GM12892 (cell line): ENCODE data around the gene SMAP2.
A peak's percentile ranks its signal among the peaks of the same experiment; 100 is the strongest.

Source experiments
- DNase-seq: peaks from one replicate; pipeline ENCODE4 v3.0.0; 2011; ENCODE audit not compliant: insufficient read length
- FAIRE-seq: peaks from 2 replicates; lab custom pipeline; 2011; peaks lifted over from hg19 to GRCh38; lab: Jason Lieb, UNC
- POLR2A ChIP-seq: IDR thresholded peaks from 2 replicates; pipeline ENCODE4 v1.6.1; 2011; ENCODE audit warnings: low read depth, low read length, control low read depth
- POLR2AphosphoS5 ChIP-seq: IDR thresholded peaks from 2 replicates; pipeline ENCODE4 v1.6.1; 2011; ENCODE audit warnings: low read depth, low read length, control low read depth
- TAF1 ChIP-seq: IDR thresholded peaks from 2 replicates; pipeline ENCODE4 v1.6.1; 2011; ENCODE audit warnings: low read depth, mild to moderate bottlenecking, control low read depth, low read length, borderline replicate concordance

Gene SMAP2

GRCh38 chr1:40395190-40396175 lies 22.0 kb downstream of the SMAP2 start:
- TF ChIP-seq TAF1 (no peak), POLR2A (no peak), POLR2AphosphoS5 (no peak)
- FAIRE-seq, result no peak
- no peak for DNase-seq

DNA sequence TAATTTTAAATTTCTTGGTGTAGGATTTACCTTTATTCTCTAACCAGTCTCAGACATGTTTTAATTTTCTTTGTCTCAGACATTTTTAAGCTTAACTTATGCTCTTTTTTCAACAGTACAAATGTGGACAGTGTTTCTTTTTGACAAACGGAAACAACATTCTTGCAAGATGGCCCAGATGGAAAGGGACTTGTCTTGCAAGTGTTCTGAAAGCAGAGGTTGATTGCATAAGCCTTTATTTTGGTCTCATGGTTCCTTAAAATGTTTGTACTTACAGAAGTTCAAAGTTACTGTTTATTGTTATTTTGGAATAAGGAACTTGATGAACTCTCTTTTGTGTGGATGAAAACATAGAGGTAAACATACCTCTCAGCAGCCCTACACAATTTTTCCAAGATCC lies 22.9 kb downstream of the SMAP2 start:
- DNase-seq (no peak), FAIRE-seq (no peak)
- TF ChIP-seq POLR2A (no peak), TAF1 (no peak), POLR2AphosphoS5 (no peak)

GRCh38 chr1:40397258-40397657 lies 23.7 kb downstream of the SMAP2 start:
- TF ChIP-seq TAF1 (no peak), POLR2AphosphoS5 (no peak), POLR2A (no peak)
- DNase-seq, result no peak
- peak; percentile 74 for FAIRE-seq

- FAIRE-seq (peak; percentile 93), DNase-seq (peak; percentile 40)
- TF ChIP-seq TAF1 (no peak), POLR2A (peak; percentile 25; the same call in 1 of the 2 replicates), POLR2AphosphoS5 (no peak)
Measured at GRCh38 chr1:40399984-40400704, 26.6 kb downstream of the SMAP2 start.

- peak; percentile 85 for FAIRE-seq
- DNase-seq, result no peak
- no peak for TF ChIP-seq POLR2AphosphoS5
- no peak; the same call in 1 of the 2 replicates for TF ChIP-seq POLR2A
- no peak for TF ChIP-seq TAF1
Measured at GRCh38 chr1:40401473-40402201, 28.1 kb downstream of the SMAP2 start.

DNA sequence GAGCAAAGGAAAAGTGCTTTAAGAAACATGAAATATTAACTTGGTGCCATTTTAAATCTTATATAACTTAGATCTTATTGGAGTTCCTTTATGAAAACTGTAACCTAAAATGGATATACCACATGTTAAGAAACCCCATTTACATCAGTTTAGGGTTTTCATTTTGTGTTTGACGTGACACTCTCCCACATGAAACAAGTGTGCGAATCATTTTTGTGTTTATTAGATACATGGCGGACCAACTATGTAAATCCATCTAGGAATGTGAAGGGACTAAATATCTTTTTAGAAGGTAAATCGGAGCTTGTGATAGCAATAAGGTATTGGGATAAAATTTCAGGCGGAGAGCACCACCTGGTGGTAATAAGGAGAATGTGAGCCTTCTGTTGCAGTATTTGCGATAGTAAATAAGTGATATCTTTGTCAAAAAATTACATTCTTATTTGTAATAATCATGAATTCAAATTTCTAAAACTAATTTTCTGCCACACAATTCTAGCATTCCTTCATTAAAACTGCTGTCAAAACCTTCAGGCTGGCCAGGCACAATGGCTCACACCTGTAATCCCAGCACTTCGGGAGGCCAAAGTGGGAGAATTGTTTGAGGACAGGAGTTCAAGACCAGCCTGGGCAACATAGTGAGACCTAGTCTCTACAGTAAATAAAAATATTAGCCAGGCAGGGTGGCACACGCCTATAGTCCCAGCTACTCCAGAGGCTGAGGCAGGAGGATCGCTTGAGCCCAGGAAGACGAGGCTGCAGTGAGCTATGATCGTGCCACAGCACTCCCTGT lies 31.3 kb downstream of the SMAP2 start:
- TF ChIP-seq POLR2A, result no peak
- no peak for TF ChIP-seq TAF1
- no peak for TF ChIP-seq POLR2AphosphoS5
- no peak for DNase-seq
- FAIRE-seq, result peak; percentile 67

DNA sequence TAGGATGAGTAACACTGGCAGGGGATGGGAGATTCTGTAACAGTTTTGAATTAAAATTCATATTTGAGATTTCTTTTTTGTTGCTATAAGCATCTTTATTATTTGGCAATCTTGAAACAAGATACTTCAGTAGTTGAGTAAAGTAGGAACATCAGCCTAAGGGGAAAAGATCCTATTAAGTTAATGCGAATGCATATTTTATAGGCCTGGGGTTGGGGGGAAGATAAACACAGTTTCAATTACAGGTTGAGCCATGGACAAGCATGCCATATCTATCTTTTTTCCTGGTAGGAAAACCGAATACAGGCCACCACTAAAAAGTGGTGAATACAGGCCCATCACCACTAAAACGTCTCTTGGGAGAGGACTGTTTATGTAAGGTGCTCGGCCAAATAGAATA lies 32.3 kb downstream of the SMAP2 start:
- no peak for DNase-seq
- TF ChIP-seq TAF1 (no peak), POLR2A (no peak), POLR2AphosphoS5 (no peak)
- peak; percentile 9 for FAIRE-seq

DNA sequence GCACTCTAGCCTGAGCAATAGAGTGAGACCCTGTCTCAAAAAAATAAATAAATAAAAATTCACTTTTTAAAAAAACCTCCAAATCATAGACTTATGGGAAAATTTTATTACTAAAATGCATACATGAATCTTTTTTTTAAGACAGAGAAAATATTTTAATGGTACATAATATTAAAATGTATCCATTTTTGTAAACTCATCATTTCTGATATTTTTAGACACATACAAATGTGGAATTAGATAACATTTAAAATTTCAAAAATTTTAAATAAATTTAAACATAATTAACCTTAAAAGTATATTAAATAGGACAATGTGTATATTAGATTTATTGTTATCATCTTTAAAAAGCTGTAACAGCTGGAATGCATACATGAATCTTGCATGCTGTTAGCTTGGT lies 33.9 kb downstream of the SMAP2 start:
- no peak for FAIRE-seq
- no peak for DNase-seq
- TF ChIP-seq TAF1 (no peak), POLR2AphosphoS5 (no peak), POLR2A (no peak)

- DNase-seq (no peak), FAIRE-seq (no peak)
Measured at GRCh38 chr1:40409467-40409866, 35.9 kb downstream of the SMAP2 start.

GRCh38 chr1:40411294-40411693 lies 37.8 kb downstream of the SMAP2 start:
- TF ChIP-seq POLR2AphosphoS5, result no peak
- TF ChIP-seq POLR2A, result no peak
- TF ChIP-seq TAF1, result no peak
- FAIRE-seq, result no peak
- DNase-seq, result no peak

More at GRCh38 chr1:40409467-40409866, 35.9 kb downstream of the SMAP2 start:
- TF ChIP-seq POLR2AphosphoS5 (no peak), POLR2A (no peak), TAF1 (no peak)

DNA sequence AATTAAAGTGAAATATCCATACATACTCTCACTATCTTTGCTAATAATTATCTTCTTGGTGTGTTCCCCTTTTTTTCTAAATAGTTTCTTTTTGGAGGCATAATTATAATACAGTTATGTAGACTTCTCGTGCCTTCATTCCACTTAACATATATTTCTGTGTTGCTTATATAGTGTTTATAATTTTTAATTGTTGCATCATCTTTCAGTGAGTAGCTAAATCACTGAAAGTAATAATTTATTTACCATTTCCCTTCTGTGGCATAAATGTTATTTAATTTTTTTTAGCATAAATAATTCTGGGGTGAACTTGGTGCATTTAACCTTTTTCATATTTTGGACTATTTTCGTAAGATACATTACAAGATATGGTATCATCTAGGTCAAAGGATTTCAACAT lies 38.3 kb downstream of the SMAP2 start:
- TF ChIP-seq TAF1, result no peak
- TF ChIP-seq POLR2AphosphoS5, result no peak
- TF ChIP-seq POLR2A, result no peak
- FAIRE-seq (no peak), DNase-seq (no peak)
